ENCODE results near the gene CXorf51B. TPM values are rescaled to one million over a fixed set of nuclear protein-coding genes. Genes with fewer than 3 reads are reported as not detected.
"Not testable (repeated sequence)": the region's sequence is repeated elsewhere in the genome, so short reads cannot be mapped to it uniquely, and the experiment has no call there.

Gene CXorf51B
- total RNA-seq = not detected
- not detected for polyA plus RNA-seq
- long read RNA-seq, donor 1 = 0 reads
- long read RNA-seq, donor 2 = 0 reads
- long read RNA-seq, donor 3 = 0 reads
- long read RNA-seq, donor 4 = 0 reads
- long read RNA-seq, donor 5 = 0 reads
- long read RNA-seq, donor 6 = 0 reads
- long read RNA-seq, donor 7 = 0 reads
- long read RNA-seq, donor 8 = 0 reads
- long read RNA-seq, donor 9 = 0 reads
- long read RNA-seq, donor 10 = 0 reads

DNA sequence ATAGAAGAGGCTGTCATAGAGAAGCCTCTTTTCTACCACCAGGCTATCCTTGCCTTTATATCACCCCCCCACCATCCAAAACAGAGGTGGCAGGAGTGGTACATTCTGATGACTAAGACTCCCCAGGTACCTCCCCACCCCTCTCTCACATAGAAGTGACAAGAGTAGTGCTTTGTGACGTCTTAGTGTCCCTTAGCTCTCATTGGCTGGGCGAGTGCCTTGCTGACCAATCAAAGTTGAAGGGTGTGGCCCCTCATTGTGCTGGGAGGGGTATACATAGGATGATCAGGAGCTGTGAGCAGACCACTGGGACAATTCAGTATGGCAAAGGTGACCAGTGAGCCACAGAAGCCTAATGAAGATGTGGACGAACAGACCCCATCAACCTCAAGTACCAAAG is at the start of gene CXorf51B:
TSS of gene CXorf51B (plus strand) at position 301 of the 400 bp plus-strand sequence. CDS start at position 322, 21 bp downstream.
- intact Hi-C loops (cut with DNase I; ENCODE audit: low total_unique reads); H3K9me3 ChIP-seq; H3K27me3 ChIP-seq; H3K4me1 ChIP-seq; H3K4me3 ChIP-seq; H3K27ac ChIP-seq; DNase-seq; H3K36me3 ChIP-seq: not testable (repeated sequence)
- no CpG with 5 or more reads among the region's 3 CpGs for WGBS, 5 donors

DNA sequence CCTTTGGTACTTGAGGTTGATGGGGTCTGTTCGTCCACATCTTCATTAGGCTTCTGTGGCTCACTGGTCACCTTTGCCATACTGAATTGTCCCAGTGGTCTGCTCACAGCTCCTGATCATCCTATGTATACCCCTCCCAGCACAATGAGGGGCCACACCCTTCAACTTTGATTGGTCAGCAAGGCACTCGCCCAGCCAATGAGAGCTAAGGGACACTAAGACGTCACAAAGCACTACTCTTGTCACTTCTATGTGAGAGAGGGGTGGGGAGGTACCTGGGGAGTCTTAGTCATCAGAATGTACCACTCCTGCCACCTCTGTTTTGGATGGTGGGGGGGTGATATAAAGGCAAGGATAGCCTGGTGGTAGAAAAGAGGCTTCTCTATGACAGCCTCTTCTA is 5.1 kb downstream of the CXorf51B start, which contains the start of gene CXorf51A:
TSS of gene CXorf51A (minus strand) at position 101 of the 400 bp plus-strand sequence. CDS start at position 80, 21 bp downstream.
- no CpG with 5 or more reads among the region's 3 CpGs for WGBS, 5 donors
- H3K27me3 ChIP-seq; H3K9me3 ChIP-seq; intact Hi-C loops (cut with DNase I; ENCODE audit: low total_unique reads); H3K27ac ChIP-seq; DNase-seq; H3K4me1 ChIP-seq; H3K4me3 ChIP-seq; H3K36me3 ChIP-seq: not testable (repeated sequence)

DNA sequence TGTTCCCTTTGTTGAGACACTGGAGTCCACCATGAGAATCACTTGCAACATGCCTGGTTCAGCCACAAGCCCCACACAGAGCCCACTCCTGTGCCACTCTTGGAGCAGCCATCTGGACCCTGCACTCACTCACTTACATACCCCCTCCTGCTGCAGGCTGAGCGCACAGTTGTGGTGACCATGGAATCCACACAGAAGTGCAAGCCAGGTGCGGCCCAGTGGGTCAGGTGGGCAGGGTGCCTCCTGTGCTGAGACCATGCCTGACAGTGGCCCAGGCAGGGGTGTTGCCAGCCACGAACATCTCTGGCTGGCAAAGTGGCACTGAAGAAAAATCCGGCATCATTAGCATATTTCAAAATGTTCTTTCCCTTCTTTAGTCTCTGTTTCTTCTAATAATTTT is 22.4 kb downstream of the CXorf51B start:
- intact Hi-C loops (cut with DNase I; ENCODE audit: low total_unique reads) = no loop called here
- TF ChIP-seq EP300 (IDR thresholded peaks at IDR 0.05) = no peak
- no peak for TF ChIP-seq POLR2A (IDR thresholded peaks at IDR 0.05)
- TF ChIP-seq, protein P1, sequence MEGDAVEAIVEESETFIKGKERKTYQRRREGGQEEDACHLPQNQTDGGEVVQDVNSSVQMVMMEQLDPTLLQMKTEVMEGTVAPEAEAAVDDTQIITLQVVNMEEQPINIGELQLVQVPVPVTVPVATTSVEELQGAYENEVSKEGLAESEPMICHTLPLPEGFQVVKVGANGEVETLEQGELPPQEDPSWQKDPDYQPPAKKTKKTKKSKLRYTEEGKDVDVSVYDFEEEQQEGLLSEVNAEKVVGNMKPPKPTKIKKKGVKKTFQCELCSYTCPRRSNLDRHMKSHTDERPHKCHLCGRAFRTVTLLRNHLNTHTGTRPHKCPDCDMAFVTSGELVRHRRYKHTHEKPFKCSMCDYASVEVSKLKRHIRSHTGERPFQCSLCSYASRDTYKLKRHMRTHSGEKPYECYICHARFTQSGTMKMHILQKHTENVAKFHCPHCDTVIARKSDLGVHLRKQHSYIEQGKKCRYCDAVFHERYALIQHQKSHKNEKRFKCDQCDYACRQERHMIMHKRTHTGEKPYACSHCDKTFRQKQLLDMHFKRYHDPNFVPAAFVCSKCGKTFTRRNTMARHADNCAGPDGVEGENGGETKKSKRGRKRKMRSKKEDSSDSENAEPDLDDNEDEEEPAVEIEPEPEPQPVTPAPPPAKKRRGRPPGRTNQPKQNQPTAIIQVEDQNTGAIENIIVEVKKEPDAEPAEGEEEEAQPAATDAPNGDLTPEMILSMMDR (IDR thresholded peaks at IDR 0.05) = no peak
- no peak for TF ChIP-seq POLR2AphosphoS5 (IDR thresholded peaks at IDR 0.05)
- 72 to 100% (median 87%) methylated on average over 1 to 4 of the region's 4 CpGs for WGBS, 5 donors
- no peak for DNase-seq
- Histone ChIP-seq H3K4me1 (no peaks in the 10 kb centered on the region), H3K9me3 (peaks cover 0 to 9% (median 0%) of the 10 kb centered on the region in 4 donors), H3K27ac (no peak overlapping the region), H3K36me3 (no peaks in the 10 kb centered on the region), H3K4me3 (no peak overlapping the region), H3K27me3 (no peaks in the 10 kb centered on the region)

DNA sequence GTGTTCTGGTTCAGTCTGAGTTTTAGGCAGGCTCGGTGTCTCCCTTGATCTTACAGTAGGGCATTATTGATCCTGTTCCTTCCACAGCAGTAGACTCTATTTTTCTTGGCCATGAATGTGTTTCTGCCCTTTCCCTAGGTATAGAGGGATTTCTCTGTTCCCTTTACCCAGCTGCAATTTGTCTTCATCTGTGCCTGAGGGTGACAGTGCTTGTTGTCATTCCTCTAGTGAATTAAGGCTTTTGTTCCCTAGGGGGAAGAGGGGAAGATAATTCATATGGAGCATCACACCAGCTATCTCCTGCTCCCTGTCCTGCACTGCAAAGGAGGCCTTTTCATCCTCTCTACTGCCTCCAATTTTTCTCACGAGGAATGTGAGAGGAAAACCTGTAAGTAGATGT is 44.7 kb downstream of the CXorf51B start:
- WGBS, 5 donors = 33 to 59% (median 51%) methylated on average over 2 of the region's 2 CpGs

More for the DNA sequence above, 44.7 kb downstream of the CXorf51B start:
- Histone ChIP-seq H3K27me3 (no peaks in the 10 kb centered on the region), H3K4me1 (no peaks in the 10 kb centered on the region), H3K9me3 (no peaks in the 10 kb centered on the region), H3K27ac (no peak overlapping the region), H3K4me3 (no peak overlapping the region), H3K36me3 (no peaks in the 10 kb centered on the region)
- no peak for DNase-seq
- TF ChIP-seq POLR2AphosphoS5 (IDR thresholded peaks at IDR 0.05) = no peak
- no peak for TF ChIP-seq EP300 (IDR thresholded peaks at IDR 0.05)
- TF ChIP-seq POLR2A (IDR thresholded peaks at IDR 0.05) = no peak
- TF ChIP-seq, protein P1 (IDR thresholded peaks at IDR 0.05) = no peak
- intact Hi-C loops (cut with DNase I; ENCODE audit: low total_unique reads) = no loop called here

Other genes with a start within 250 kb of the CXorf51B start
- not detected for gene CXorf51A, start 5.0 kb downstream of the CXorf51B start, total RNA-seq
- not detected for gene CXorf51A, start 5.0 kb downstream of the CXorf51B start, polyA plus RNA-seq

Data from stomach (tissue), 19 donors.